SK-N-SH (cell line): ENCODE results near the gene IQGAP2.

ENCODE experiments used
- POLR2AphosphoS5 ChIP-seq: IDR thresholded peaks from 2 replicates; pipeline ENCODE4 v1.6.1; 2012; ENCODE audit warnings: low read depth, low read length
- RCOR1 ChIP-seq: fragments of 150-350 bp; IDR thresholded peaks from 2 replicates; pipeline ENCODE4 v1.6.1; 2017; ENCODE audit warnings: antibody characterized with exemption, low read length

DNA sequence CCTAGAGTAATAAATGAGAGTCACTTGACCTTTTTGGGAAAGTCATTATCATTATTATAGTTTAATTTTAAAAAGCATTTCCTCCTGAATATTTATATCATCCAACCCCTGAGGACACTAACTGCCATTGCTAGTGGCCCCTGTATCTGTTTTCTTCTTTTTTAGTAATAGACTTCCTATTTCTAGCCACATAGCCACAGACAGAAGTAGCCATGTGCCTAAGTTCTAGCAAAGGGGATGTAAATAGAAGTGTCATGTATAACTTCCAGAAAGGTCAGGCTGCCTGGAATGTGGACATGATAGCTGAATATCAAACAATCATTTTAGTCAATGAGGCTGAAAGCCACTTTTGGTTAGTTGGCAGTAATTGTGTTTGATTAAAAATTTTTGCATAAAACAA is 37.5 kb upstream of the IQGAP2 start:
- TF ChIP-seq RCOR1: no peak
- no peak for TF ChIP-seq POLR2AphosphoS5
